CD4-positive, alpha-beta T cell treated with Interleukin-15 for 4 hours (primary cell): ENCODE results near the gene ALDOC.
A peak's percentile ranks its signal among the peaks of the same experiment; 100 is the strongest.
"Not testable (repeated sequence)": the region's sequence is repeated elsewhere in the genome, so short reads cannot be mapped to it uniquely, and the experiment has no call there.

ENCODE experiments used
- DNase-seq: peaks from one replicate; pipeline ENCODE4 v3.0.0-alpha.2; 2020; ENCODE audit warnings: low spot score

ALDOC gene

DNA sequence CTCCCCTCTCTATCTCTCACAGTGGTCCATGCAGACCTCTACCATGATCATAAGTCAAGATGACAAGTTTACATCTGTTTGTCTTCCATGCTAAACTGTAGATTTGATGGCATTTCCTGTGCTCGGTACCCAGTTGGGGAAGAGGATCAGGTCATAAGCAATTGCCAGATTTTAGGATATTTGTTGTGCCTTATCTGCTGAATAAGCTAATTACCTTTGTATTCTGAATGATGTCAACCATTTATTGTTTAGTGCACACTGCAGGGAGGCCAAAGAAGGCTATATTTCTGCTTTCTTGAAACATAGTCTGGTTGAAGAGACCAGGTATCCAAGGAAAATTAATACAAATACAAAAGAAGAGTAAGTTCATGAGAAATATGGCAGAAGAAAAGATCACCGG is 5.8 kb upstream of the ALDOC start:
- no peak for DNase-seq

- DNase-seq: no peak
Measured at GRCh38 chr17:28580959-28581358, 4.3 kb upstream of the ALDOC start.

GRCh38 chr17:28579526-28579925 is 2.8 kb upstream of the ALDOC start:
- no peak for DNase-seq

GRCh38 chr17:28578246-28579195 is 1.8 kb upstream of the ALDOC start:
- no peak for DNase-seq

GRCh38 chr17:28577466-28577824 is 750 bp upstream of the ALDOC start:
- no peak for DNase-seq

DNA sequence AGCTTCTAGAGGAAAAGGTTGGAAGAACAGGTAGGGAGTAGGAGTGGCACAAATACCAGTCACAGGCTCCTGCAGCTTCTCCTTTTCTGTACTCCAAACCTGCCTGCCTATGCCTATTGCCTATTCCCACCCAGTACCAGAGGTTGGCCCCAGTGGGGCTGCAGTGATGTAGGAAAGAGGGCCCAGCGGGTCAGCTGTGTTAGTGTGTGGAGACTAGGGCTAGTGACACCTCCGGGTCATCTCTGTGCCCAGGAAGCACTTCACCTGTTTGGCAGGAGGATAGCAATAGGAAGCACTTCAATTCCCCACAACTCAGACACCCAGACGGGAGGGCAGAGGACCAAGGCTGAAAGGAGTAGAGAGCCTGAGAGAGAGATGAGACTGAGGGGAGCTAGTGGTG is 679 bp downstream of the ALDOC start:
- not testable (repeated sequence) for DNase-seq

DNA sequence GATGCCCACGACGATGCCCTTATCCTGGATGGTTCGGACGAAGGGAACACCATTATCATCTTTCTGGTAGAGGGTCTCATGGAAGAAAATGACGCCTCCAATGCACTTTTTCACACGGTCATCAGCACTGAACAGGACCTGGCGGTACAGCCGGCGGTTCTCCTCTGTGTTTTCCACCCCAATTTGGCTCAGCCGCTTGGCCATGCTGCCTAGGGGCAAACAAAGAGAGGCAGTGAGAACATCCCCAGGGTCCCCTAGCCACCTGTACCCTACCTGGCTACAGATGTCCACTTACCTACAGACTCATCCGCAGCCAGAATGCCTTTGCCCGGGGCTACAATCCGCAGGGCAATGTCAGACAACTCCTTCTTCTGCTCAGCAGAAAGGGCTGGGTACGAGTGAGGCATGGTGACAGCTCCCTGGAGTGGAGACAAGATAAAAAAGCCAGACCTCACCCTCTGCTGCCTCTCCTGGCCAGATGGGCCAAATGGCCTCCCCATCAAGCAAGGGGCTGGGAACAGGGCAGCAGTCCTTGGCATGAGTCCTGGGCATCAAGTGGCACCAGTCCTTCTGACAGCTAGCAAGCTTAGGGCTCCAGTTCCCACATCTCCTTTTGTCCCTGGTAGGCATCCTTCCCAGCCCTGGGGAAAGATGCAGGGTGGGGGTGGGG is 1.4 kb downstream of the ALDOC start:
- DNase-seq: no peak

DNA sequence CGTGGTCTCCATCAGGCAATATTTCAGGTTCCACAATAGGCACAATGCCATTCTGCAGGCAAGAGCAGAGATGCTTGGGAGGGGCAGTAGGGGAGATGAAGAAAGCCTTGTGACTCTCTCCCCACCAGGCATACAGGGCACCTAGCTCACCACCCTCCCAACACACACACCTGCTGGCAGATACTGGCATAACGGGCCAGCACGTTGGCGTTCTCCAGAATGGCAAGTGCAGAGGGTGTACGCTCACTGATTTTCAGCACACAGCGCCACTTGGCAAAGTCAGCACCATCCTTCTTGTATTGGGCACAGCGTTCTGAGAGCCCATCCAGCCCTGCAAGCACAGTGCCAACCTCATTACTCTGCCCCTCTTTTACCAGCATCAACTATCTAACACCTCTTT is 2.2 kb downstream of the ALDOC start:
- DNase-seq: no peak

DNA sequence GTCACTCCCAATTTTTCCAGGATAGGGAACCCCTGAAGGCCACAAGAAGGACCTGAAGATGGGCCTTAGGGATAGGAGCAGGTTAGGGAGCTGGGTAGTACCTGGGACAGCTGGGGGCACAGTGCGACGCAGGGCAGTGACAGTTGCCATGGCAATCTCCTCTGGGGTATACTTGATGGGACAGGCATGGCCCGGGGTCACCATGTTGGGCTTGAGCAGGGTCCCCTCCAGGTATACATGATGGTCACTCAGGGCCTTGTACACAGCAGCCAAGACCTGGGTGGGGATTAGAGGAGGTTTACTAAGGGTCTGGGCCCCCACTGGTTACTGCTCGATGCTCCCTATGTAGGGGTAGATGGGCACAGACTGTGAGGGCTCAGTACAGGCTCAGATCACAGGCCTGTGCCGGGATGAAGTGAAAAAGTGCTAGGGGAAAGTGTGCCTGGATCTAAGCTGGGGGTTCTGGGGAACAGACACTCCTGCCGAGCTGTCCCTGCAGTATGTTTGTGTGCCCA is 2.7 kb downstream of the ALDOC start:
- no peak for DNase-seq

- DNase-seq: no peak
Measured at GRCh38 chr17:28573521-28573920, 3.2 kb downstream of the ALDOC start.

DNA sequence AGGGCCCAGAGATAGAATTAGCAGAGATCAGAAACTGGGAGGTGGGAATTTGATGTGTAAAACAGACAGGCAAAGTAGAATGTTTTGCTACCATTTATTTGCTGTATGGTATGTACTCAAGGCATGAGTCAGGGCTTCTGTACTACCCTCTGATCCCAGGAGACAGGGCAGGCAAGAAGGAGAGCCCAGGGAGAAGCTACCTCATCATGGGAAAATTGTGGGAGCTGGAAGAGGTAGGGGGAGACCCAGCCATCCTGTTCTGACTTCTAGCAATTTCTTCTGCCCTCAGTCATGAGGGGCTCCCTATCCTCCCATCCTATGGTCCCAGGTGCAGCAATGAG is 3.7 kb downstream of the ALDOC start:
- DNase-seq: no peak

GRCh38 chr17:28572259-28573039 is 4.2 kb downstream of the ALDOC start:
- no peak for DNase-seq

DNA sequence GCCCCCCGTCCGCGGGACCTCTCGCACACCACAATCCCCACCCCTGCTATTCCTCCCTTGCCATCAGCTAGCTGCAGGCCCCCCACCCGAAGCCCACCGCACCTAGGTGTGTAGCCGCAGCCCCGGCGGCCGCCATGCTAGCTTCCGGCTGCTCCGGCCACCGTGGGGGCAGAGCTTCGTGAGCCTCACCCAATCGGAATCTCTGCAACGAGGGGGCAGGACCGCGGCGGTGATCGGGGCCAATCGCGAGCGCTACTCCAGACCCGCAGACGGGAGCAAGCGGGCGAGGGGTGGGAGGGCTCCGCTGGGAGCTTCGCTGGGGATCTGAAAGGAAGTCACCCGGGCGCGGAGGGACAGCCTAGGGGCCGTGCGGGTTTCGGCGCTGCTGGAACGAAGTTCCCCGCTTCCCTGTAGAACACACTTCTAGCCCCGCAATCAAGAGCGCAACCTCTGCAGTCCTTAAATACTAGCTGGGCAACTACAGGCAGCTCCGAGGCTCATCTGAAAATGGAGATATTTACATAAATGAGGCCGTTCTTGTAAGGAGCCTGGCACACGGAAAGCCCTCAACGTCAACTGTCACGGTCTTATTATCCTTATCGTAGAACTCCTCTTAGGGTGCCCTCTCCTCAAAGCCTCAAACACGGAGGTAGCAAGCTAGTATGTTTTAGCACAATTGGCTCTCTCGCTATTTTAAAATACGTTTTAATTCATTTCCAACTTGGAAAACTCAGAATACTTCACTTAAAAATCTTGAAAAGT is 5.2 kb downstream of the ALDOC start, which contains the start of gene PIGS:
Gene PIGS, minus strand, starts transcription at position 164 of the 762 bp plus-strand sequence. Its CDS starts 28 bp downstream, at position 136.
- DNase-seq: peak; percentile 88

DNA sequence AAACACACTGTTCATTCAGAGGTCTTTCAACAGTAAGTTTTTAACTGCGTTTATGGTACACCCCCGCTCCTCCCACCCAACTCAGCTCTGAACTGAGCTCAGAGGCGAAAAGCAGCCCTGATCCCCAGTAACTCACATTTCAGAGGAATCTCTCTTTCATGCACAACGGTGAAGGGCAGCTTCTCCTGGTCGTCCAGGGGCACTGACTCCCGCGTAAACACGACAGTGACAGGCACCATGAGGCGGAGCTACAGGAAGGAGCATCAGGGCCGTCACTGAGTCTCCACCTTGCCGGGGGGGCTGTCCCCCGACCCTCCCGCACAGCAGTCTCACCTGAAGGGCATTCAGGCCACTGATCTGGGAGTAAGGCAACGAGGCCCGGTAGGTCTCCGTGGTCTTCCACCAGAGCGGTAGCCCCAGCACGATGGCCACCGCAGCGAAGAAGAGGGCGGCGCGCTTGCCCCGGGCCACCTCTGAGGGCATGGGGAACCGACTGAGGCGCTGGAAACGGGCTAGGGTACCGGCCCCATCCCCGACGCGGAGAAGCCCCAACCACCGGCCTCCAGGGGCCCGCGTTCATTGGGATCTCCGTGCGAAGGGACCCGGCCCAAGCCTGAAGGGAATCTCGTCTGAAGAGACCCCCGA is 5.9 kb downstream of the ALDOC start:
- DNase-seq: peak; percentile 39

DNA sequence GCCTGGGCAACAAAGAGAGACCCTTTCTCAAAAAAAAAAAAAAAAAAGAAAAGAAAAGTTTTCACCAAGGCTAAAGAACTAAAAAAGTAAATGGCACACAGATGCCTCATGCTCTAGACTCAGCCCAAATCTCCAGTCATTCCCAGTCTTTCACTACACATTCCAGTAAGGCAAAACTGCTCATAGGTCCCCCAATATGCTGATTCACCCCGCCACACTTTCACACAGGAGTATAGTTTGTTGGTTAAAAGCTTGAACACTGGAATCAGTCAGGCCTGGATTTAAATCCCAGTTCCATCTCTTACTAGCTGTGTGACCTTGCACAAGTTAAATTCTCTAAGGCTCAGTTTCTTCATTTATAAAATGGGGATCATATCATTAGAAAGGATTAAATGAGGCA is 7.2 kb downstream of the ALDOC start:
- DNase-seq: no peak

DNA sequence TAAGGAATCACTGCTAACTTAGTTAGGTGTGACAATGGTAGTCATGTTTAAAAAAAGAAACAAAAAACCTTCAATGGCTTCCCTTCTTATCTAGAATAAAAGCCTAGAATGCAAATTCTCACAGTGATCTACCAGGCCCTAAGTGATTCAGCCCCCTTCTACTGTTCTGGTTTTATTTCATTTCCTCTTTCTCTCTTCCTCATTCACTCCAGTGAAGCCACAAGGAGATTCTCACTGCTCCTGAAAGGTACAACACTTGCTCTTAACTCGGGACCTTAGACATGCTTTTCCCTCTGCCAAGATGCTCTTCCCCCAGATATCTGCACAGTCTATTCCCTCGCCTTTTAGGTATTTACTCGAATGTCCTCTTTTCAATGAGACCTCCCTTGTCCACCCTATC is 9.1 kb downstream of the ALDOC start:
- DNase-seq: no peak

GRCh38 chr17:28563475-28563874 is 13.2 kb downstream of the ALDOC start:
- no peak for DNase-seq

GRCh38 chr17:28555022-28555421 is 21.7 kb downstream of the ALDOC start:
- no peak for DNase-seq

- no peak for DNase-seq
Measured at GRCh38 chr17:28554565-28554964, 22.1 kb downstream of the ALDOC start.

DNA sequence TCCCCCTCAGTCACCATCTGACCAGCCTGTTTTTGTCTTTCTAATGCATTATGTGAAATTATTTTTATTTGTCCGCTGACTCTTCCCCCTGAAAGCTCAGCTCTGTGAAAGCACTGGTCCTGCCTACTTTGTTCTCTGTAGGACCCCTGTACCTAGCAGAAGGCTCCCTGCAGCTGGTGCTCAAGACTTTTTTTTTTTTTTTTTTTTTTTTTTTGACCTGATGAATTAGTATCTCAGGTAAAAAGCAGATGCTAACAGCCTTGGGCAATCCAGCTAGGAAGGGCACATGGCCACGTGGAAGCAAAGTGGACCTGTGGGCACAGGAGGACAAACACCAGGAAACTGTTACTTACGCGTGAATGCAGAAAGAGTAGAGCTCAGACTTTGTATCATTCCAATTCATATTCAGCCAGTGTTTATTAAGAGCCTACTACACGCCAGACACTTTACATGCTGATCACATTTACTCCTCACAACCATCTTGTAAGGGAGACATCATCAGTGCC is 23.6 kb downstream of the ALDOC start:
- no peak for DNase-seq
